Limb (tissue), 2 donors: ENCODE data around the gene CPEB2.
A peak's percentile ranks its signal among the peaks of the same experiment; 100 is the strongest.

Experiments
- DNase-seq, 2 donors: peaks; one replicate each; pipeline ENCODE4 v3.0.0-alpha.2; 2016; ENCODE audit errors: extremely low spot score in 2 of 2

Gene CPEB2

DNA sequence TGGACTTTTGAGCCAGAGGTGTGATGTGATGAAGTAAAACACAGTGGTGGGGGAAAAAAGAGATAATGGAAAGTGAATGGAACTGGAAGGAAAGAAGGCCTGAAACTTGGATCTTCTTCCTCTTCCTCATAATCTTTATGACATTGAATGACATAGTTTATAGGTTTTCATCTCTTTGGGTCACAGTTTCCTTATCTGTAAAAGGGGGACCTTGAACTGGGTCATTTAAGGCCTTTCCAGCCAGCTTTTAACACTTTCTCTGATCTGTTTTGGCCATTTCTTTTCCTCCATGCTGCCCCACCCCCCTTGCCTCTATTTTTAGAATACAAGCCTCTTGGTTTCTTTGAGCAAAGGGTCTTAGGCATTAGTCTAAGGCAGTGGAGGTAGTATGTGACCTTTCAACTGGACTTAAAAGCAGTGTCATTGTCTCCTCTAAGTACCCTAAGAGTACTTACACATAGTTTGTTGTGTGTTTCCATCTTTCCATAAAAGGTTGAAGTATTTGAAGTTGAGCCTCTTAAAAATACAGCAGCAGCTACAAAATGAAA lies 7.8 kb downstream of the CPEB2 start:
- DNase-seq = no peak

DNA sequence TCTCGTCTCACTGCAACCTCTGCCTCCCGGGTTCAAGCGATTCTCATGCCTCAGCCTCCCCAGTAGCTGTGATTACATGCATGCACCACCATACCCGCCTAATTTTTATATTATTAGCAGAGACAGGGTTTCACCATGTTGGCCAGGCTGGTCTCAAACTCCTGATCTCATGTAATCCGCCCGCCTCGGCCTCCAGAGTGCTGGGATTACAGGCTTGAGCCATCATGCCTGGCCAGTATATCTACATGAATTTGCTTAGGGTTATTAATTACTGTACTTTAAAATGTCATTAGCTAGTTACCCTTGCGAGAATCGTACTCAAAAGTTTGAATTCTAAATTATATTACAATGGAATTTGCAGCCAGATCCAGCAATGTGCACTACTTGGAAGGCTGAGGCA lies 8.9 kb downstream of the CPEB2 start:
- DNase-seq = no peak

DNA sequence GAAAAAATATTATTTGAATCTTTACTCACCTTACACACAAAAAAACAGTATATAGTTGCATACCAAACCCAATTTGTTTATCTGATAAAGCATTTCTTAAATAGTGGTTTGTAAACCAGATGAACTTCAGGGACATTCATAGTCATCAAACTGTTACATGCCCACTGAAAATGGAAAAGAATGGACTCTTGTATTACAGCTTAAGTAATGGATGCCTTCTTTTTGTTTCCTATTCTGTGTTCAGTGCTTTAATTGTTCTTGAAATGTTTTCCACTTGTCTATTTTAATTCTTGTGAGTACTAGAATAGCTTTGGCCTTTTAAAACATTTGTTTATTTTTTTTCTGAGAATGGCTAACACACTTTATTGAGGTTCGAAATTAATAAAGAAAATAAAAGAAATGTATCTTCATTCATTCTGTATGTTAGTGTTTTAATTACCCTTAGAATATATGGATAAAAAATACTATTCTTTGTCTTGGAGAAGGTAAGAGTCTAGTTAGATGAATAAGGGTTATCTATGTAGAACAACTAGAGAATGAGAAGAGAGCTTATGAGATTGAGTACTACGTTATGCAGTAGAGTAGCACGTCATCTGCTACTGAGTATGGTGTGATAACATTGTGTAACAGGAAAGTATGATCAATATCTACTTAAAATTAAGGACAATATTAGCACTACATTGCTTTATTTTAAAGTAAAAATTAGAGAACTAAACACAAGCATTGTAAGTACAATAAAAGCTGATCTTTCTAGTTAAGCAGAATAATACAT lies 9.9 kb downstream of the CPEB2 start:
- DNase-seq = no peak

DNA sequence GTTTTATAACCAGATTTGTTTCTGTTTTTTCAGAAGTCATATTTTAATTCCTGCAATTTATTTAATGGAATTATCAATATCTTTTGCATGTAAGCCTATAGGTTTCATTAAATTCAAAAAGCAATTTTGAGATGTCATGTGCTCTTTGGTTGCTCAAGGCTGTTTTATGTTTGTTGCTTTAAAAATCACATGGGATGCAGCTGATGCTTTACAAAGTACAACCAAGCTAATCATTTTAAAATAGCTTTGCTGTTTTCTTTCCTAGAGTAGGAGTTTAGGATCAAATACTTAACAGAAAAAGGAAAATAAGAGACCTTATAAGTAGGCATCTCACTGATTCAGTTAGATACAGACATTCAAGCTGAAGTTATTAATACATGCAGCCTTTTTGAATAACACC lies 11.3 kb downstream of the CPEB2 start:
- DNase-seq = no peak

DNA sequence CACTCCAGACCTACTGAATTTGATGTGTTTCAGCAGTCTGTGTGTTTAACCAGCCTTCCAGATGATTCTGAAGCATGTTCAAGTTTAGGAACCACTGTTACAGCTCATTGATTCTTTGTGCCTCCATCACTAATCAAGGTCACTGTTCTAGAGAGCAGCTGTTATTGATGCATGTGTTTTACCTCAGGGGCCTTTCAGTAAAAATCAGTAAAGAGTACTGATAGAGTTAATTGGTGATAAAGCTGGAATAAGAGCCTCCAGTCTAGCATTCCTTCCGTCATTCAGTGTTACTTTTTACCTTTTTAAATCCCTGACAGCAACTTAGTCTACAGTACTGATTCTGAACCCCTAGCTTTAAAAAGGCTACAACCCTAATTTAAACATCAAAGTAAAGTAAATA lies 12.9 kb downstream of the CPEB2 start:
- no peak for DNase-seq

DNA sequence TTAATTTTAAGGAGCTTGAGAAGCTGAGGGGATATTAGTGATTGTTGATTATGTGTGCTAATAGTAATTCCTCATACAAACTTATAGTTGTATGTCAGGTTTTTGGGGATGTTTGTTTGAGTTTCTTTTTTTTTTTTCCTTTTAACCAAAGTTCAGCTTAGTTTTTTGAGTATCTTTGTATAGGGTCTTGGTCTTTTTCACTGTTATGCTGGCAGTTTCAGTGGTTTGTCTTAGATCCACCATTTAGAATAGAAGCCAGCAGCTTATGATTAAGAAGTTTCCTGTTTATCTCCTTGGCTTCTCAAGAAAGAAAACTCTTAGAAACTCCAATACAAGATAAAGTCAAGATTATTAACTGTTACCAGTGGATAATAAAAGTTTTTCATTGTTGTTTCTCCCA lies 16.1 kb downstream of the CPEB2 start:
- no peak for DNase-seq

DNA sequence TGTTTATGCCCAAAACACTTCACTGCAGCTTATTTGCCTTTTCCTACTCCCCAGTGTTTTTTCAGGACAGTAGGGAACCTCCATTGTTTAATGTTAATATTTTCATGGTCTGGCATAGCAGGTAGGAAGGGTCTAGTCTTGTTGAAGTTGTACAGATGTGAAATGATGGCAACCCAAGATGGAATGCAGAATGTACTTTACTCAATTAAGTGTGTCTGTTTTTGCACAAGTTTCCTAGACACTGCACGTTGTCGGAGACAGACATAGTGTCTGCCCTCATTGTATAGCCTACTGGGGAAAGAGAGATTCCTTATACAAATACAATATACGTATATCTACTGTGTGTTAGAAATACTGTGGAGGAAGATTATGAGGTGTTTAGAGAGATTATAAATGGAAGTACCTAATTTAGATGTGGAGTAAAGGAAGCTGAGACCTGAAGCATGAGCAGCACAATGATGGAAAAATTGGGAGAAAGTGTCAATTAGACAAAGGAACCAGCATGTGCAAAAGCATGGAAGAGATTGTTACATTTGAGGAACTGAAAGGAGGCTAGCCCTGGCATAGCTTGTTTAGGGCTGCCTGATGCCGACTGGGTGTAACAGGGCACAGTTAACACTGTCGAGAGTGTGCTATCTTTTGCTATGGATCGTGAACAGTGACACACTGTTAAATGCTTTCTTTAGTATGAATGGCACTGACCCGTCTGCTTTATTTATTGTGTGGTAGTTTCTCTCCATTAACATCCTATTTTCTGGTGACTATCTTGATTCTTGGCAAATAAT lies 18.4 kb downstream of the CPEB2 start:
- DNase-seq = no peak

DNA sequence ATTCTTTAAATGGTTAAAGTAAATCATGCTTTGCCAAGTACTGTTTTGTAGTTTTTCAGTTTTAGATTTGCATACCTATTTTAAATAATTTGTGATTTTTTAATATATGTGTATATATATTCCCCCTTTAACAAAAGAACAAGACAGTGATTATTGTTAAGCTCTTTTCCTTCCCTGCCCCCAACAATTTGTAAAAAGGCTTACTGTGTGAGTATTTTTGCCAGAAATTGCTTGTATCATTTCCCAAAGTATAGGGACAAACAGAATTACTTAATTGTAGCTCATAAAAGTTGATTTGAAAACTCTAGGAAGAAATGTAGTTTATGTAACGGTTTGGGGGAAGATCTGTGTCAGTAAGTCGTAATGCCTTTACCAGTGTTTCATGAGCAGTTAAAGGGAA lies 19.0 kb downstream of the CPEB2 start:
- no peak for DNase-seq

DNA sequence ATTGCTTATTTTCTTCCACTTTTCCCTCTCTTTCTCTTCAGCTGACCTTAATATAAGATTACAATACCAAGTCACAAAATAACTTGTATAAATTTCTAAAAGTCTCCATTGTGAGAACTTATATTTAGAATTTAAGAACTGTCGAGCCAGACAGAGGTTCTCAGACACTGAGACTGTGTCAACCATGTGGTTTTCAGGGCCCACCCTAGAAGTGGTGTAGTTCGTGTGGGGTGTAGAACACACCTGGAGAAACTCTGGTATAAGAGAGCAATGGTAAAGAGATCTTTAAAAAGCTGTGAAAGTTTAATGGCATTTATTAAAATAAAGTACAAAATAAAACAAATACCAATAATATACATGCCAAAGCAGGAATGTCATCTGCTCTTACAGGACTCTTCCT lies 19.7 kb downstream of the CPEB2 start:
- DNase-seq = no peak

DNA sequence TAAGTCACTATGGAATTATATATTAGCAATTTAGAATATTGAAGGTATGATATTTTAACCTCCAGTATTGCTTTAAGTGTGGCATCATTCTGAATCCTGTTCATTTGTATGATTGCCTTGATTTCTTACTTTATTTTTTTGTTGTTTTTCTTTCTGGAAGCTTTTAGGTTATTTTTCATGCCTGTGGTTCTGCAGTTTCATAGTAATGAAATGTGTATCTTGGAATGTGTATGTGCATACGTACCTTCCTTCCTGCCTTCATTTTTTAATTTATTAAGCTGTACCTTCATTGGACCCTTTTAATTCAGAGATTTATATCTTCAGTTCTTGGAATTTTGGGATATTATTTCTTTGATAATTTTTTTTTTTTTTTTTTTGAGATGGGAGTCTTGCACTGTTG lies 22.1 kb downstream of the CPEB2 start:
- DNase-seq = no peak

DNA sequence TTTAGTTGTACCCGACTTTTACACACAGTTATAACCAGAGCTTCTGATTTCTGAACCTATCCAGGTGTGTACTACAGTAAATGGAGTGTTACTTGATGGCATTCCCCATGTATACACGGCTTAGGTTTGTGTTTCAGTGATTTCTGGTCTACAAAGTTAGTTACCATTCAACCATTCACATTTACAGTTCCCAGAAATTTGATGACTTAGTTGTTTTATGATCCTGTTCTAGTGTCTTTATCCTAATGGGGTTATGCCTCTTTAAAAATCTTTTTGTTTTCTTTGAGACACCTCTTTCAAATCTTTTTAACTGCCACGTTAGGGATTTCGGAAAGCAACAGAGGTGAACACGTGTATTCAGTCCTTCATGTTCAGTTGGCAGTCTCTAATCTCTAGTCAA lies 23.4 kb downstream of the CPEB2 start:
- no peak for DNase-seq

DNA sequence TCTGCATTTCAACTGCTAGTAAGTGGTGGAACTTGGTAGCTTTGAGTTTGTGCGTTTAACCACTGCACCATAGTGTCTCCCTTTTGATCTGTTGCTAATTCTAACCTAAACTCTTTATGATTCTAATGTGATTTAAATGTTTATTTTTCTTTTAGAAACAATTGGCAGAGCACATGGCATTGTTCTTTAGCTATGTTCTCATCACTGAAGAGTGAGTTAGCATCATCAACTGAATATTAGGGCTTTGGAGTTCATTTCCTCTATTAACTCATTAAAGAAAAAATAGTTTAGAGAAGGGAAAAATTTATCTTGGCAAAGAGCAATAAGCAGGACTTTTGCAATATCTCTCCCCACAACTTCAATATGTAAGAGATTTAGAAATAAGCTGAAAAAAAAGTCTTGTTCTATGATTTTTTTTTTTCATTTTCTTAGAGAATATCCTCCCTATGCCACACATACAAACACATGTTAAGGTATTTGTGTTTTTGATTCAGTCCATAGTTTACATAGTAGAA lies 25.7 kb downstream of the CPEB2 start:
- DNase-seq = no peak

DNA sequence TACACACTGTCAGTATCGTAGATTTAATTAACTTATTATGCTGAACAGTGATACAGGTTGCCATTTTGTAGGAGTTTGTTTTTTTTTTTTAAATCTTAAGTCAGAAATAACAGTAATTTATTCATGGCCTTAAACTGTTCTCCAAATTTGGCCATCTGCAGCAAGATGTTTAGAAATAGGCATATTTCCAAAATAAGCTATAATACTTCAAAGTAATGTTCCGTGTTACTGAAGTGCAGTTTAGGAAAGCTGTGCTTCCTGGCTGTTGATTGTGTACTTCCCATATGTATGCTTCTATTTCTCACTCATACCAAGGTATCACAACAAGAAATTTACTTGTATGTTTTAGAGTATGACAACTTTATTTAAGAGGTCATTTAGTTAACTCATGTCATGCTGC lies 28.9 kb downstream of the CPEB2 start:
- no peak for DNase-seq

DNA sequence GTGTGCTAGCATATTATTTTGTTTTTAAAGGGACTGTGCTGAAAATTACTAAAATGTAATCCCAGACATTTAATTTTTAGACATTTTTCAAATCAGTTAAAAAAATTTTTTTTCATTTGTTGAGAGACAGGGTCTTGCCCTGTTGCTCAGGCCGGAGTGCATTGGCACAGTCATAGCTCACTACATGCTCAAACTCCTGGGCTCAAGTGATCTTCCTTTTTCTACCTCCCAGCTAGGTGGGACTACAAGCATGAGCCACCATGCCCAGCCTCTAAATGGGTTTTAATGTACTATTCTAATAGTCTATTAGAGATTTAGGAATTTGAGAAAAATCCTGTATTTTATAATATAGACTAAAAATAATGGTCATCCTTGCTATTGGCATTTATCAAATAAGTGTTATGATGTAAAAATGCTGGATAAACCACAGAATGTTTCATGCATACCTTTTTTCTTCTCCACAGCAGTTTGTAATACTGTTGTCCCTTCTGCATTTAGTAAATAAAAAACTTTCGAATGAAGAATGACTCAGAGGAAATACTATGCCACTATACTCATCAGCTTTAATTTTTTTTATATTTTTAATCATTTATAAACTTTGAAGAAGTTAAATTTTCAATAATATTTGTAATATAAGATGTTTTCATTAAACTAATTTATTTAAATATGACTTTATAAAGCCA lies 29.9 kb downstream of the CPEB2 start:
- DNase-seq = no peak

DNA sequence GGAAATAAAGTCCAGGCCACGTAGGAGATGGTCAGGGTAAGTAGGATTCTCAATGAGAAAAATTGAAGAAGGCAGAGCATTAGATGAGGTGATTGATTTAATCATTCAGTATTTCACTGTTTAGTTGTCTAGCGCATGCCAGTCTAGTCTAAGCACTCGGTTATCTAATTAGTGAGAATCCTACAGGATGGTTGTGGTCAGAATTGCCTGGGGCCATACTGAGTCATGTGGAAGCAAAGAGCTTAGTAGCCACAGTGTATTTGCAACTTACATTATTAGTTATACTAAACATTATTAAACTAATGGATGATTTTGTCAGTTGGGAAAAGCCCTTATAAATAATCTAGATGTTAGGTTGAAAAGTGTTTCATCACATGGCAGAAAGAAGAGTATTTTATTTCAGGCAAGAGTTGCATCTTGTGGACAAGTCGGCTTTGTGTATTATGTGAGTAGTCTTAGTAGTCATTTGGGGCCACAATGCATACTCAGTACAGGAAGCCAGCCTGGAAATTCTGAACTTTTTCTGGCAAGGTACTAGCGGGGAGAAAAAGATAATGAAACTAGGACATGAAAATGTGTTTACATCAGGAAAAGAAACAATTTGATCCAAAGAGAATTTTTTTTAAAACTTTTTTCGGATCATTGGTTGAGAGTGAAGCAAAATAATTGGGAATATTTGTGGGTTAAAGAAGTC lies 31.9 kb downstream of the CPEB2 start:
- DNase-seq = no peak

DNA sequence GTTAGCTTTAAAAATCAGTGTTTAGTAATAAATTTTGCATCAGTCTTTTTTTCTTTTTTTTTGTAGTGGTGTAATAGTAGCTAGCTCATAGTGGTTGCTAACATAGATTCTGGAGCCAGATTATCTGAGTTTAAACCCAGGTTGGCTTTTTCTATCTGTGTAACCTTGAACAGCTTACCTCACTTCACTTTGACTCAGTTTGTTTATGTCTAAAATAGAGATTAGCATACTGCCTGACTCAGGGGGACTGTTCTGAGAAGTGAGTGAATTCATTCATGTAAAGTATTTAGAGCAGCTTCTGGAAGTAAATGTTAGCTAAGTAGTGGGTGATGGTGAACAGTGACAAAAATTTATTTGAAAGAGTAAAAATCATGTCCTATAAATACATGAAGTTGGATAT lies 32.9 kb downstream of the CPEB2 start:
- DNase-seq = no peak

DNA sequence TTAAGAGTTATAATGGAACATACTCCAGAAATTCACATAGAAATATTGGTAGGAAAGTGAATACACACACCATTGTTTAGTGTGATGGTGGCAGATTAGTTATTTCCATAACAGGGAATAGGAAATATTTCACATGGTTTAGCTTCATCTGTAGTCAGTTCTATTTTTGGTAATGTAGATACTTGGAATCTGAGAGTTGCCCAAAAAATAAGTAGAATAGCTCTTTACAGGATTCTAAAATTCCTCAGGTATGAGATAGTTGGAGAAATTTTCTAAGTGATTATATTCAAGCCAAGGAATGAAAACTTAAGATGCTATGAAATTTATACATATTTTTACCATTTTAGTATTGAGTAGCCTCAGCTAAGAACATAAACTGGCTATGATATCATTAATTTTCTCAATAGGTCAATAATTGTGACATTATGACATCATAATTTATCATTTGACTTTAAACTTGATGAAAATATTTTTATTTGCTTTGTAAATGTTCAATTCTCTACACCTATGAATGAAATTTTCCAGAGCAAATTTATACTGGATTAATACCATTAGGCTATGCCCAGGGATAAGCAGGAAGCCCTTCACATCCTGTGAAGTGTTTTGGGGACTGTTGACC lies 35.8 kb downstream of the CPEB2 start:
- no peak for DNase-seq

DNA sequence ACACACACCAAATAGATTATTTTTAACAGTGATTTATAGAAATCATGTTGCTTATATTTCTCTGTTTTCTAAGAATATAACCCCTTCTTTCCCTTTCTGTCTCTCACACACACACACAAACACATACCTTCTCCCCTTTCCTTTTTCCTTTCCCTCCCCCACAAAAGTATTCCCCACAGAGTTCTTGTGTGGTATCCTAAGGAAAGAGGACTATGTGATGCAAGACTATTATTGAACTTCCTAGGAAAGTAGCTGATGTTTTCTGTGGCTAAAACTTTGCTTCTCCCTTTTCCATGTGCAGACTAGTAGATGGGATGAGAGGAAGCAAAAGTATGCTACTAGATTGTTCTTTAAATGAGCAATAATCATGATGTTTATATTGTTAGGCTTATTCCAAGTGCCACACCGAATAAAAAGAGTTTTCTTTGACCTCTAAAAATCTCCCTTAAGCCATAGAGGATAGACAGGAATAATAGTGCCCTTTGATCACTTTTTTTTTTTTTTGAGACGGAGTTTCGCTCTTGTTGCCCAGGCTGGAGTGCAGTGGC lies 38.7 kb downstream of the CPEB2 start:
- no peak for DNase-seq

DNA sequence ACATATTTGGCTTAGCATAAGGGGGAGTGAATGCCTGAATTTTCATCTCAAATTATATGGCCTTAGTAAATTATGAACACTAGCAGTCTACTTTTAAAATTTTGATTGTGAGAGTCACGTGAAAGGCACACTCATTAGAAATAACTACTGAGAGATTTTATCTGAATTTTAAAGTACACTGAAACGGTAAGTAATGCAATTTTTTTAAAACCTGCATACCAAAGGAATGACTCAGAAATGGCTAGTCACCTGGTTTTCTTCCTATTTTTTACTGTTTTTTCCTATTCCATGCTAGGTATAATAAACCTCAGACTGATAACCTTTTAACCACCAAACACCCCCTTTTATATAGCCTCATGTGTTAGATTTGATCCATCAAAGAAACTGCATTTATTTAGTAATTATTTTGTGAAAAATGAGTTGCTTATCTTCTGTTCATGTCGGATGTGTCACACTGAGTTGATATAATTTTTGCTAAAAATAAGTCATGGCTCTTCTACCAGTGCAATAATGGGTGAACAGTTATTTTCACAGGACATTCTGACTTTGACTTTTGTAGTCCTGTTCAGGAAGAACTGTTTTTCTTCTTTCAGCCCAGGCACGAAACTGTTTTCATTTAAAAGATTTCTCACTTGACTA lies 40.4 kb downstream of the CPEB2 start:
- no peak for DNase-seq

DNA sequence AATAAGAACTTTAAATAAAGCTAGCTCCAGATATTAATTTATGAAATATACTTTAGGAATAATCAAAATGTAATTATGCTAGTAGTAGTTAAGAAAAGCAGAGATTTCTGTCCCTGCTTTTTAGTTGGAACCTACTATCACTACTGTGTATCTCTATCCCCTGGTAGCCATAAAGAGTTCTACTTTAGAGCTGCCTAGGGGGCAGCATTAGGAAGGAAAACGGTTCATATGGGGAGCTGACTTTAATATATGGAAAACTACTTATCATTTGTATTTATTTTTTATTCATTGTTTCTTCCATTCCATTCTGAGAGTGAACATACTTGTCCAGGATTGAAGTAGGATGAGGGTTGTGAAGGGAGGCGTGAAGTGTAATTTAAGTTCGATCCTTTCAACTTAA lies 40.9 kb downstream of the CPEB2 start:
- DNase-seq = peak in 1 of 2 donors; percentile 3
